Spleen (tissue), 11 donors: Measurements from ENCODE around the gene LRRC8B. TPM values are rescaled to one million over a fixed set of nuclear protein-coding genes. Genes with fewer than 3 reads are reported as not detected.

ENCODE experiments used
- DNase-seq: peaks from one replicate; pipeline ENCODE4 v3.0.0-alpha.2; 2020
- H3K27ac ChIP-seq, 8 donors: fragments of 200-600 bp; sonication (generic) in 7 of 8; 1 replicate in 4 of 8; 2 replicates in 4 of 8; pipeline versions ENCODE4 v1.5.0 to v1.8.0; 2016 to 2021; ENCODE audit warnings: inconsistent platforms in 4 of 8, mild to moderate bottlenecking in 4 of 8, moderate library complexity in 1 of 8
- H3K27me3 ChIP-seq, 7 donors: fragments of 200-600 bp; sonication (generic) in 6 of 7; replicated peaks in 1 of 7; 1 replicate in 4 of 7; 2 replicates in 3 of 7; pipeline versions ENCODE4 v1.5.0 to v1.8.0; 2016 to 2021; ENCODE audit warnings: inconsistent platforms in 3 of 7, mild to moderate bottlenecking in 1 of 7
- H3K36me3 ChIP-seq, 6 donors: fragments of 200-600 bp; sonication (generic) in 5 of 6; 1 replicate in 4 of 6; 2 replicates in 2 of 6; pipeline versions ENCODE4 v1.5.0 to v1.8.0; 2016 to 2021; ENCODE audit warnings: inconsistent platforms in 2 of 6
- H3K4me1 ChIP-seq, 6 donors: fragments of 200-600 bp; sonication (generic) in 5 of 6; 1 replicate in 3 of 6; 2 replicates in 3 of 6; pipeline versions ENCODE4 v1.5.0 to v1.8.0; 2016 to 2021; ENCODE audit warnings: inconsistent platforms in 3 of 6
- H3K4me3 ChIP-seq, 8 donors: fragments of 200-600 bp; sonication (generic) in 7 of 8; 1 replicate in 4 of 8; 2 replicates in 4 of 8; pipeline versions ENCODE4 v1.5.0 to v1.8.0; 2016 to 2021; ENCODE audit warnings: inconsistent platforms in 4 of 8, mild to moderate bottlenecking in 4 of 8, moderate library complexity in 2 of 8
- H3K9me3 ChIP-seq, 8 donors: fragments of 200-600 bp; sonication (generic) in 7 of 8; 1 replicate in 4 of 8; 2 replicates in 4 of 8; pipeline versions ENCODE4 v1.5.0 to v1.8.0; 2016 to 2021; ENCODE audit warnings: inconsistent platforms in 4 of 8
- POLR2A ChIP-seq, 3 donors: fragments of 450-650 bp; IDR thresholded peaks; one replicate each; pipeline ENCODE4 v1.5.1; 2017; ENCODE audit warnings: antibody characterized with exemption in 3 of 3, mild to moderate bottlenecking in 1 of 3
- POLR2AphosphoS5 ChIP-seq, 3 donors: sonication (generic); formaldehyde crosslinking; IDR thresholded peaks; one replicate each; pipeline ENCODE4 v1.5.1; 2017; ENCODE audit warnings: antibody characterized with exemption in 3 of 3
- WGBS, 5 donors: extraction: QIAGEN DNeasy Blood & Tissue Kit in 3 of 5; methylation state at CpG; one replicate each; pipeline versions ENCODE4 v1.1.5 to v1.1.7; 2013 to 2018; 5-methylcytosine and 5-hydroxymethylcytosine counted together
- intact Hi-C: fragments of 100-400 bp; cut with DNase I; formaldehyde crosslinking; loops from one replicate; pipeline ENCODE4 v1.15.0; 2023; ENCODE audit warnings: low total_unique reads
- polyA plus RNA-seq, 3 donors: library from polyadenylated mRNA; stranded (reverse); fragments of 200-250 nt; gene quantifications; one replicate each; pipeline ENCODE4 v1.2.1, GENCODE V29; 2013
- total RNA-seq, 7 donors: library from RNA; depleted of rRNA in 3 of 7; stranded (reverse); fragments of >200 nt in 3 of 7; fragmentation: NEBNext Ultra II Directional in 4 of 7; extraction: Animal tissue kit (Norgen Biotek cat#: 25700) in 4 of 7; gene quantifications; one replicate each; pipeline versions ENCODE4 v1.1.0 to v1.2.1, GENCODE V29; 2016 to 2021
- TF ChIP-seq, protein P1 (sequence below), 11 experiments: fragments of 200-600 bp in 7 of 11; fragments of 450-650 bp in 4 of 11; sonication (generic) in 4 of 11; IDR thresholded peaks in 8 of 11; conservative IDR thresholded peaks in 3 of 11; 1 replicate in 7 of 11; 2 replicates in 4 of 11; pipeline versions ENCODE4 v1.4.0 to v1.8.0; 2016 to 2021; ENCODE audit warnings: antibody characterized with exemption in 11 of 11, inconsistent platforms in 4 of 11, mild to moderate bottlenecking in 1 of 11
- donor health status: healthy with polysubstance abuse.
- donor health status: DM: no; HTN: no; CAD: no; lungs with moderate emphysema.
- donor health status: DM: no; HTN: no; CAD: no.
- donor health status: Bipolar disorder and iron deficiency.
- donor health status: healthy.
- donor health status: DM: no; HTN: no; CAD: no.
- donor health status: DM: yes; HTN: yes; CAD: no.

The LRRC8B gene
- total and polyA plus RNA-seq, 10 donors, result 1.7 to 22.5 (median 13.1) TPM

DNA sequence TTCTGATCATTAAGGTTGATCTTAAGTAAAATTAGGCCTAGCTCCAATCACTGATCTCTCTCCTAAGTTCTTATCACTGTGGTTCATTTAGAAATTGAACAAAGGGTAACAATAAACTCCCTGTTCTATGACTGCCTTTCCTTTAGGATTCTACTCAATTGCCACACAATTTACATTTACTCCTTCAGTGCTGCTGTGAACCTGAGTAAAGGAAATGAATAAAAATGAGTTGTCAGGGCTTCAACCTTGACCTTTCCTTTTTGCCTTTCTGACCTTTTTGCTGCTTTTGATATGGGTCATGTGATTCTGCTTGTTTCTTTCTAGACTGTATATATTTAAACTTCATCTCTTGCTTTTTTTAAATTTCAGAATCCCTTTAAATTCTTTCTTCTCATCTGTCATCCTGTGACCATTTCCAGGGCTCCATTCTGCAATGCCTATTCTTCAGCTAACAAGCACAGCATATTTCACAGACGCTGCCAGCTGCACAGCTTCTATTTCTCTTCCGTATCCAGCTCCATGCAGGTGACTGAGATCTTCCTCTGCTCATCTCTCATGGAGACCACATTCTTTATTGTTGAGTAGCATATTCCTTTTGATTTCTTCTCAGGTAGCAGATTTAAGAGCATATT, 3.2 kb downstream of the LRRC8B start:
- intact Hi-C loops, result loop anchor here (10.0 kb wide), 1 partner anchor 67 kb away; no protein-coding TSS in a partner anchor
- peaks cover 26 to 62% (median 36%) of the 10 kb centered on the region in 6 donors for H3K4me1 ChIP-seq
- 74 to 82% (median 80%) methylated on average over 2 of the region's 2 CpGs for WGBS, 5 donors
- H3K27me3 ChIP-seq, result no peaks in the 10 kb centered on the region
- no peaks in the 10 kb centered on the region for H3K9me3 ChIP-seq
- TF ChIP-seq POLR2A (IDR thresholded peaks at IDR 0.05) (no peak), POLR2AphosphoS5 (IDR thresholded peaks at IDR 0.05) (no peak)
- TF ChIP-seq, protein P1, sequence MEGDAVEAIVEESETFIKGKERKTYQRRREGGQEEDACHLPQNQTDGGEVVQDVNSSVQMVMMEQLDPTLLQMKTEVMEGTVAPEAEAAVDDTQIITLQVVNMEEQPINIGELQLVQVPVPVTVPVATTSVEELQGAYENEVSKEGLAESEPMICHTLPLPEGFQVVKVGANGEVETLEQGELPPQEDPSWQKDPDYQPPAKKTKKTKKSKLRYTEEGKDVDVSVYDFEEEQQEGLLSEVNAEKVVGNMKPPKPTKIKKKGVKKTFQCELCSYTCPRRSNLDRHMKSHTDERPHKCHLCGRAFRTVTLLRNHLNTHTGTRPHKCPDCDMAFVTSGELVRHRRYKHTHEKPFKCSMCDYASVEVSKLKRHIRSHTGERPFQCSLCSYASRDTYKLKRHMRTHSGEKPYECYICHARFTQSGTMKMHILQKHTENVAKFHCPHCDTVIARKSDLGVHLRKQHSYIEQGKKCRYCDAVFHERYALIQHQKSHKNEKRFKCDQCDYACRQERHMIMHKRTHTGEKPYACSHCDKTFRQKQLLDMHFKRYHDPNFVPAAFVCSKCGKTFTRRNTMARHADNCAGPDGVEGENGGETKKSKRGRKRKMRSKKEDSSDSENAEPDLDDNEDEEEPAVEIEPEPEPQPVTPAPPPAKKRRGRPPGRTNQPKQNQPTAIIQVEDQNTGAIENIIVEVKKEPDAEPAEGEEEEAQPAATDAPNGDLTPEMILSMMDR (IDR thresholded peaks at IDR 0.05 in 8 of 11, conservative IDR thresholded peaks at IDR 0.05 in 3 of 11), result no peak
- peak overlapping the region in 2 of 8 donors; percentile 3 to 22 for H3K27ac ChIP-seq
- H3K4me3 ChIP-seq, result no peak overlapping the region
- no peak for DNase-seq
- H3K36me3 ChIP-seq, result no peaks in the 10 kb centered on the region

DNA sequence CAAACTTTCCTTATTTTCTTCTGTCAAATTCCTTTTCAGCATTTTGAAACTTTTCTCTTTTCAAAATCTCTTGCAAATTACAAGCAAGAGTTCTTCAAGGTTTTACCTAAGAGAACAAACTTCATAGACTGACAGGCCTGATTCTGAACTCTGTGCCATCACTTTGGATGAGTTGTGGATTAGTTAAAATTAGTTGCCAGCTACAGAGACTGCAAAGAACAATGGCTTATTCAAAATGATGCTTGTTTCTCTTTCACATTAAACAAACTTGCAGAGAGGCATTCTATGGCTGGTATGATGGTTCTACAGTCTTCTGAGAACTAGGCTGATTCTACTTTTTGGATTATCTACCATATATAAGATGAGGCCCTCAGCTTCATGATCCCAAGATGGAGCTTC, 3.8 kb downstream of the LRRC8B start:
- Histone ChIP-seq H3K27me3 (no peaks in the 10 kb centered on the region), H3K4me3 (no peak overlapping the region), H3K9me3 (no peaks in the 10 kb centered on the region), H3K4me1 (peaks cover 26 to 59% (median 36%) of the 10 kb centered on the region in 6 donors), H3K36me3 (no peaks in the 10 kb centered on the region), H3K27ac (no peak overlapping the region)
- DNase-seq, result no peak
- TF ChIP-seq, protein P1 (IDR thresholded peaks at IDR 0.05 in 8 of 11, conservative IDR thresholded peaks at IDR 0.05 in 3 of 11), result no peak
- TF ChIP-seq POLR2A (IDR thresholded peaks at IDR 0.05), result no peak
- no peak for TF ChIP-seq POLR2AphosphoS5 (IDR thresholded peaks at IDR 0.05)
- intact Hi-C loops, result loop anchor here (10.0 kb wide), 1 partner anchor 66 kb away; no protein-coding TSS in a partner anchor

DNA sequence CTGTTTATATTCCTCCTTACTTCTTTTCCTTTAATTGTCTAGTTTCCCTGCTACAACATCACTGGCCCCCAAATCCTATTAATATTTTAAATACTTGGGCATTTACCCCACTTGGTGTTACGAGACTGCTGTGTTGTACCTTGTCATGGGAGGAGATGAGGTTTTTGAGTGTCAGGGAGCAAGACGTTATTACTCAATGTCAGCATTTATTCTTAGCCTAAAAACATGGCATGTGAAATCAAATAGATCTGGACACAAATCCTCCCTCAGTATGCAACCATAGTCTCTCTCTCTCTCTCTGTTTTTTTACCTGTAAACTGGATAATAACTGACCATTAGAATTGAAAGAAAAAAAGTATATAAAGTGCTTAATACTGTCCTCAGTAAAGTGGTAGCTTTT, 4.6 kb downstream of the LRRC8B start:
- no peaks in the 10 kb centered on the region for H3K9me3 ChIP-seq
- H3K27ac ChIP-seq, result no peak overlapping the region
- H3K4me1 ChIP-seq, result peaks cover 20 to 51% (median 29%) of the 10 kb centered on the region in 6 donors
- H3K27me3 ChIP-seq, result no peaks in the 10 kb centered on the region
- intact Hi-C loops, result loop anchor here (10.0 kb wide), 1 partner anchor 66 kb away; no protein-coding TSS in a partner anchor
- no peak for TF ChIP-seq POLR2A (IDR thresholded peaks at IDR 0.05)
- DNase-seq, result no peak
- no peak overlapping the region for H3K4me3 ChIP-seq
- 52 to 71% (median 68%) methylated on average over 2 of the region's 2 CpGs for WGBS, 5 donors
- no peaks in the 10 kb centered on the region for H3K36me3 ChIP-seq

DNA sequence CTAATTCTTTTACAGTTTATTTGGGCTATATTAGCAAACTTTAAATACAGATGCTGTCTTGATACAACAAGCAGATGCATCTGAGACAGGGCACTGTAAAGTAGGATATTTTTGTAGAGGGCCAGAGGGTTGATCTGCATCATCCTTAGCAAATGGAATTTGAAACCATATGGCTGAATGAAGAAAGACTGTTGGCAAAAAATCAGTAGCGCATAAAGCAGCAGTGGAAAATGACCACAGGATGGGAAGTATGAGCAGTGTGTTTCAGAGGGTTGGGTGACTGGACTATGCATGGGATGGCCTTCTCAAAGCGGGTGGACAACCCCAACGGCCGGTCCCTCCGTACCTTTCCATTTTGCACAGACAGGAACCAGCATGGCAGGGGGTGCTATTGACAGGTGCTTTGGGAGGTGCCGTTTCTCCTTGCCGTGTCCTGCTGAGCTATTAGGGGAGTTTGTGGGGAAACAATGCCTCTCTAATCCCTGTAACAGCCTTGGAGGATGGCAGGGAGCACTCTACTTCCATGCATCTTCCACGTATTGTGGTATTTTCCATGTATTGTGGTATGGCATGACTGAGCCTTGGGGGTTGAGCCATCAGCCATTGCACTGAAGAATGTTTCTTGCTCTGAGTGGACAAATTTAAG, 5.9 kb downstream of the LRRC8B start:
- 81 to 89% (median 88%) methylated on average over 8 of the region's 8 CpGs for WGBS, 5 donors
- intact Hi-C loops, result no loop called here
- H3K27ac ChIP-seq, result no peak overlapping the region
- H3K27me3 ChIP-seq, result no peaks in the 10 kb centered on the region
- no peak overlapping the region for H3K4me3 ChIP-seq
- DNase-seq, result no peak
- H3K4me1 ChIP-seq, result peaks cover 18 to 44% (median 28%) of the 10 kb centered on the region in 6 donors
- H3K36me3 ChIP-seq, result no peaks in the 10 kb centered on the region
- TF ChIP-seq POLR2AphosphoS5 (IDR thresholded peaks at IDR 0.05) (no peak), POLR2A (IDR thresholded peaks at IDR 0.05) (no peak)
- TF ChIP-seq, protein P1 (IDR thresholded peaks at IDR 0.05 in 8 of 11, conservative IDR thresholded peaks at IDR 0.05 in 3 of 11), result no peak
- H3K9me3 ChIP-seq, result no peaks in the 10 kb centered on the region
